Ovary (tissue), 9 donors: ENCODE data around the gene STH. TPM values are rescaled to one million over a fixed set of nuclear protein-coding genes. Genes with fewer than 3 reads are reported as not detected.

Experiments used
- DNase-seq, 5 donors: peaks; one replicate each; pipeline ENCODE4 v3.0.0-alpha.2; 2019 to 2020
- H3K27ac ChIP-seq, 2 donors: fragments of 200-600 bp; one replicate each; pipeline versions ENCODE4 v1.5.1 to v1.8.0; 2019 to 2022
- H3K27me3 ChIP-seq: fragments of 200-600 bp; one replicate; pipeline ENCODE4 v1.8.0; 2022
- H3K36me3 ChIP-seq: fragments of 200-600 bp; sonication (generic); one replicate; pipeline ENCODE4 v1.5.1; 2019
- H3K4me1 ChIP-seq: one replicate; pipeline ENCODE4 v1.8.1; 2013; ENCODE audit warnings: mild to moderate bottlenecking, moderate library complexity; ENCODE audit not compliant: insufficient read depth
- H3K4me3 ChIP-seq: fragments of 200-600 bp; sonication (generic); one replicate; pipeline ENCODE4 v1.5.1; 2017
- H3K9me3 ChIP-seq, 2 donors: fragments of 200-600 bp in 1 of 2; sonication (generic) in 1 of 2; one replicate each; pipeline versions ENCODE4 v1.5.1 to v1.8.1; 2013 to 2019; ENCODE audit warnings: mild to moderate bottlenecking in 1 of 2, moderate library complexity in 1 of 2
- CTCF ChIP-seq, 3 donors: fragments of 450-650 bp in 2 of 3; fragments of 200-600 bp in 1 of 3; IDR thresholded peaks; one replicate each; pipeline versions ENCODE4 v1.5.1 to v1.8.0; 2016 to 2022; ENCODE audit warnings: antibody characterized with exemption in 3 of 3, mild to moderate bottlenecking in 1 of 3
- EP300 ChIP-seq: sonication (generic); formaldehyde crosslinking; IDR thresholded peaks from one replicate; pipeline ENCODE4 v1.6.1; 2017; ENCODE audit warnings: antibody characterized with exemption
- POLR2A ChIP-seq: fragments of 450-650 bp; IDR thresholded peaks from one replicate; pipeline ENCODE4 v1.6.1; 2017; ENCODE audit warnings: antibody characterized with exemption, mild to moderate bottlenecking, moderate library complexity
- WGBS, 3 donors: extraction: QIAGEN DNeasy Blood & Tissue Kit in 1 of 3; methylation state at CpG; one replicate each; pipeline versions ENCODE4 v1.1.5 to v1.1.7; 2013 to 2017; 5-methylcytosine and 5-hydroxymethylcytosine counted together
- intact Hi-C, 4 donors: fragments of 100-400 bp; cut with DNase I; formaldehyde crosslinking; loops; one replicate each; pipeline versions ENCODE4 v1.11.0 to v1.15.1; 2022 to 2023
- polyA plus RNA-seq, 2 donors: library from polyadenylated mRNA; stranded (reverse); fragments of 200-250 nt in 1 of 2; fragments of 350-450 nt in 1 of 2; fragmentation: Illumina TruSeq in 1 of 2; extraction: RNeasy Lipid Tissue Mini Kit (QIAGEN cat#74804) in 1 of 2; gene quantifications; one replicate each; pipeline ENCODE4 v1.2.3, GENCODE V29; 2013 to 2014
- total RNA-seq, 7 donors: library from RNA; depleted of rRNA in 2 of 7; stranded (reverse); fragments of >200 nt in 2 of 7; fragmentation: NEBNext Ultra II Directional in 3 of 7; extraction: Animal tissue kit (Norgen Biotek cat#: 25700) in 3 of 7; gene quantifications; one replicate each; pipeline versions ENCODE4 v1.1.0 to v1.2.4, GENCODE V29; 2016 to 2023
- donor health status: DM: no; HTN: no; CAD: no; lungs with moderate emphysema.
- donor health status: DM: no; HTN: no; CAD: no.
- donor health status: Bipolar disorder and iron deficiency.
- donor health status: DM: yes; HTN: yes; CAD: no.
- donor health status: DM: no; HTN: no; CAD: no.
- donor health status: DM: yes; HTN: yes; CAD: no.

Gene STH
- total and polyA plus RNA-seq, 9 donors = not detected

- no peak for DNase-seq
- Histone ChIP-seq H3K9me3 (no peaks in the 10 kb centered on the region), H3K27ac (no peak overlapping the region), H3K27me3 (no peaks in the 10 kb centered on the region), H3K36me3 (no peaks in the 10 kb centered on the region), H3K4me3 (no peak overlapping the region), H3K4me1 (no peaks in the 10 kb centered on the region)
- TF ChIP-seq EP300 = no peak
- TF ChIP-seq POLR2A = no peak
- no peak for TF ChIP-seq CTCF (IDR thresholded peaks at IDR 0.05)
- intact Hi-C loops = no loop called here
- 74 to 88% (median 82%) methylated on average over 2 of the region's 2 CpGs for WGBS, 3 donors
Measured at GRCh38 chr17:45968732-45969131, 30.3 kb upstream of the STH start.

GRCh38 chr17:45969726-45970125 lies 29.3 kb upstream of the STH start:
- WGBS, 3 donors = 83 to 91% (median 85%) methylated on average over 2 of the region's 2 CpGs
- Histone ChIP-seq H3K4me1 (no peaks in the 10 kb centered on the region), H3K4me3 (no peak overlapping the region), H3K9me3 (no peaks in the 10 kb centered on the region), H3K27me3 (no peaks in the 10 kb centered on the region), H3K36me3 (no peaks in the 10 kb centered on the region), H3K27ac (no peak overlapping the region)
- TF ChIP-seq EP300 (no peak), CTCF (IDR thresholded peaks at IDR 0.05) (no peak), POLR2A (no peak)
- no peak for DNase-seq
- intact Hi-C loops = no loop called here

GRCh38 chr17:45970659-45971058 lies 28.4 kb upstream of the STH start:
- intact Hi-C loops = no loop called here
- H3K36me3 ChIP-seq = no peaks in the 10 kb centered on the region
- 94 to 98% (median 96%) methylated on average over 3 of the region's 3 CpGs for WGBS, 3 donors
- H3K27me3 ChIP-seq = no peaks in the 10 kb centered on the region
- H3K9me3 ChIP-seq = no peaks in the 10 kb centered on the region
- TF ChIP-seq EP300 (no peak), POLR2A (no peak), CTCF (IDR thresholded peaks at IDR 0.05) (no peak)
- H3K27ac ChIP-seq = no peak overlapping the region
- DNase-seq = no peak
- no peaks in the 10 kb centered on the region for H3K4me1 ChIP-seq
- H3K4me3 ChIP-seq = no peak overlapping the region

GRCh38 chr17:45971698-45972141 lies 27.3 kb upstream of the STH start:
- no peak for DNase-seq
- no peaks in the 10 kb centered on the region for H3K9me3 ChIP-seq
- no peaks in the 10 kb centered on the region for H3K36me3 ChIP-seq
- H3K4me3 ChIP-seq = no peak overlapping the region
- no peak for TF ChIP-seq CTCF (IDR thresholded peaks at IDR 0.05)
- TF ChIP-seq EP300 = no peak
- TF ChIP-seq POLR2A = no peak
- WGBS, 3 donors = 40 to 54% (median 41%) methylated on average over 9 to 14 of the region's 14 CpGs
- no peak overlapping the region for H3K27ac ChIP-seq
- no peaks in the 10 kb centered on the region for H3K4me1 ChIP-seq
- no peaks in the 10 kb centered on the region for H3K27me3 ChIP-seq
- intact Hi-C loops = no loop called here

GRCh38 chr17:45972531-45972930 lies 26.5 kb upstream of the STH start:
- no peak overlapping the region for H3K27ac ChIP-seq
- intact Hi-C loops = no loop called here
- no peaks in the 10 kb centered on the region for H3K27me3 ChIP-seq
- H3K4me1 ChIP-seq = no peaks in the 10 kb centered on the region
- no peak for DNase-seq
- WGBS, 3 donors = 83 to 92% (median 91%) methylated on average over 3 of the region's 3 CpGs
- no peaks in the 10 kb centered on the region for H3K36me3 ChIP-seq
- no peak overlapping the region for H3K4me3 ChIP-seq
- H3K9me3 ChIP-seq = no peaks in the 10 kb centered on the region
- TF ChIP-seq CTCF (IDR thresholded peaks at IDR 0.05) (no peak), EP300 (no peak), POLR2A (no peak)
